GM12874 (cell line): ENCODE results near the gene SLC38A3.

Source experiments
- CTCF ChIP-seq: IDR thresholded peaks from 2 replicates; pipeline ENCODE4 v1.5.1; 2011; ENCODE audit warnings: low read depth, mild to moderate bottlenecking, control low read depth, low read length, moderate library complexity; ENCODE audit not compliant: insufficient read depth

Gene SLC38A3

DNA sequence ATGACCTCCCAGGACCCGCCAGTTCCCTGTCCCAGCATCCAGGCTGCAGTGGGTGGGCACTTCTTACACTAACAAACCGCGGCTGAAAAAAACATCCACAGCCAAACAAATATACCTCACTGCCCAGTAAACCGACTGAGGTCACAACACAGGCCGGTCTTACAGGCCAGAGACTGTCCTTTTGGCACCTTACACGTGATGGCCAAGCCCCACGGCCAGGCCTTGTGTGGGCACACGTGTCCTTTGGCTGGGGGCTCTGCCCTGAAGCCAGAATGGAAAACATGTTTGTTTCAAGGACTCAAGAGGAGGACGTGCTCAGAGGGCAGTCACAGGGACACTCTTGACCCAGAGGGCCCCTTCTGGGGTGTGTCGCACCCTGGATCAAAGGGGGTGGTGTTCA, 9.8 kb downstream of the SLC38A3 start:
- TF ChIP-seq CTCF, result no peak

DNA sequence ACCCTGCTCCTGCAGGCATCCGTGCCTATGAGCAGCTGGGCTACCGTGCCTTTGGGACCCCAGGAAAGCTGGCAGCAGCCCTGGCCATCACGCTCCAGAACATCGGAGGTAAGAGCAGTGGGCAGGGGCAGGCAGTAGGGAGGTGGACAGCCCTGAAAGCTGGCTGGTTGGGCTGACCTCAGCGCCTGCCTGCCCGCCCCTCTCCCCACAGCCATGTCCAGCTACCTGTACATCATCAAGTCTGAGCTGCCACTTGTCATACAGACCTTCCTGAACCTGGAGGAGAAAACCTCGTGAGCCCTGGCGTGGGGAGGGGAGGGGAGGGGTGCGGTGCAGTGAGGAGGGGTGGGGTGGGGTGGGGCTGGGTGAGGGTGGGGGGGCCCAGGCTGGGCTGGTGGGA, 10.5 kb downstream of the SLC38A3 start:
- TF ChIP-seq CTCF, result no peak

DNA sequence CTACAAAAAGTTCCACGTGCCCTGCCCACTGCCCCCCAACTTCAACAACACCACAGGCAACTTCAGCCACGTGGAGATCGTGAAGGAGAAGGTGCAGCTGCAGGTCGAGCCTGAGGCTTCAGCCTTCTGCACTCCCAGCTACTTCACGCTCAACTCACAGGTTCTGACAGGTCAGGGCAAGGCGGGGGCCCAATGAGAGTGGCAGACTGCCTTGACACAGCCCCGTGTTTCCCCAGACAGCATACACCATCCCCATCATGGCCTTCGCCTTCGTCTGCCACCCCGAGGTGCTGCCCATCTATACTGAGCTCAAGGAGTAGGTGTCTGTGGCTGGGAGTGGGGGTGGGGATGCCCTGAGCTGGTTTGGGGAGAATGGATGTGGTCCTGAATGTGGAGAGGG, 12.6 kb downstream of the SLC38A3 start:
- TF ChIP-seq CTCF, result no peak

- no peak for TF ChIP-seq CTCF
Measured at GRCh38 chr3:50218448-50218847, 13.4 kb downstream of the SLC38A3 start.

DNA sequence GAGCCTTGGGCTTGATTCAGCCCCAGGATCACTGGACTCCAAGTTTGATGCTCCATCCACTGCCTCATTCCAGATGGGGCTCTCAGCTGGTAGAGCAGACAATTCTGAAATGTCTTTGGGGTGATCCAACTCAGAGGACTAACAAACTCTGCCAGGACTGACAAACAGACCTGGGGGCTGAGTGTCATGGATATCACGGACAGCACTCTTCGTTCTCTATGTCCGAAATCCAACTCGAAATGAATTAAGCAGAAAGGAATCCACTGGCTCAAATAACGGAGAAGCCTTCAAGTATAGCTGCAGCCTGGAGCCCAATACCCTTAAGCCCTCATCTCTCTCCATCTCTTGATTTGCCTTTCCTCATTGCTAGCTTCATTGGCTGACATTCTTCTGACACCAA, 14.2 kb downstream of the SLC38A3 start:
- no peak for TF ChIP-seq CTCF

DNA sequence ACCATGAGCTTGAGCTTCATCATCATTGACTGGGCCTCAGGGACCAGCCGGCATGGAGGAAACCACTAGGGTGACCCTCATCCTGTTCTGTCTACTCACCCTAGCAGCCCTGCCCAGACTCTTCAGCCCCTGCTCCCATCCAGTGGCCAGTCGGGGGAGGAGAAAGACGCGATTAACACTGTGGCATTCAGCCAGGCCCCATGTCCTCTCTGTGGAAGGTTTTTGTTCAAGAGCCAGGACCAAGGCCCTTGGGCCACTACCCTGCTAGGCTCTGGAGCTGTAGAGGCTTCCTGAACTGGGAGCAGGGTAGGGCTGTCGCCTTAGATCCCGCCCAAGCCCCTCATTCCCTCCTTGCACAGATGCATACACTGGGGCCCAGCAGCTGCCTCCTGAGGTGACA, 15.0 kb downstream of the SLC38A3 start:
- TF ChIP-seq CTCF, result no peak

GRCh38 chr3:50221051-50221410, 16.0 kb downstream of the SLC38A3 start:
- no peak for TF ChIP-seq CTCF
